Measurements from ENCODE around the gene KRT37.

DNA sequence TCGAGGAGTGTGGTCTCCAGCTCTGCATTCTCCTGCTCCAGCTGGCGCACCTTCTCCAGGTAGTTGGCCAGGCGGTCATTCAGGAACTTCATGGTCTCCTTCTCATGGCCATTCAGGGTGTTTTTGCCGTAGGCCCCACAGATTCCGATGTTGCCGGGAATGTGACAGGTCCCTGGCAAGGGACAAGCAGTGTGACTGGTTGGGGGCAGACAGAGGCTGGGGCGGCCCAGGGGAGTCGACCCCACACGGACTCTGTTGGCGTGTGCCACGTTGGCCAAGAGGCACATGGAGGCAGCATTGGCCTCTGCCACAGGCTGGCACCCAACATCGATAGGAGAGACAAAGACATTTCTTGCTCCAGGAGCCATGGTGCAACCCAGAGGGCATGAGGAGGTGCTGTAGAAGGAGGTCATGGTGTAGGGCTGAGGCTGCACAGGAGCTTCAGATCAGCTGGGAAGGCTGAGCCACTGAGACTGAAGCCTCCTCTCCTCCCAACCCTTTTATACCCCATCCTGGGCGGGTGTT is at the start of gene KRT37:
- no peak for TF ChIP-seq CTCF (IDR thresholded peaks at IDR 0.05 in 2 of 3, conservative IDR thresholded peaks at IDR 0.05 in 1 of 3; ENCODE audit: insufficient read depth in 2 of 3, low read depth in 1 of 3, low read length in 3 of 3)
- no peak for TF ChIP-seq MBD2 (IDR thresholded peaks at IDR 0.05; ENCODE audit: borderline replicate concordance, low read depth)
- no peak for TF ChIP-seq CEBPZ (IDR thresholded peaks at IDR 0.05; ENCODE audit: borderline replicate concordance, low read depth, low read length)
- no peak for TF ChIP-seq EZH2 (IDR thresholded peaks at IDR 0.05; ENCODE audit: borderline replicate concordance, low read depth, low read length)

Measured in K562 (cell line).